Measurements from ENCODE around the gene ADNP2. TPM values are rescaled to one million over a fixed set of nuclear protein-coding genes. Genes with fewer than 3 reads are reported as not detected.

Gene ADNP2
- total RNA-seq, 1 donor from 2014 or later = 22.0 TPM

DNA sequence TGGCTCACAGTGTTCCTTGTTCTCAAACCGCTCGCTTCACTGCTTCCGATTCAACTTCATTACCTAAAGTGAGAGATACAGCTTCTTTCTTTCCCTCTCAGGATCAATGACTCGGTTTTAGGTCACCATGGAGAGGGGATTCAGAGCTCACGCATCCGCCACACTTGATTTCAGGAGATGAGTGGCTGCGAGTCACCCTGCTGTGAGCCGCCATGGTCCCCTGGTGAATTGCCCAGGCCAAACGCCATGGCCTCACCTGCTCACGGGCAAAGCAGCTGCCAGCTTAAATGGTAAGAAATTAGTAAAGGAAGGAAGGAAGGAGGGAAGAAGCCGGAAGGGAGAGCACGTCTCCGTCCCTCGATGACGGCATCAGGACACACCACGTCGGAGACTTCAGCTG lies 60.5 kb downstream of the ADNP2 start:
- FAIRE-seq (no peak), DNase-seq (ENCODE audit: low spot score in 2 of 2) (no peak)

GRCh38 chr18:80170395-80171053 lies 61.5 kb downstream of the ADNP2 start:
- DNase-seq (ENCODE audit: low spot score in 2 of 2) = no peak
- no peak for FAIRE-seq

DNA sequence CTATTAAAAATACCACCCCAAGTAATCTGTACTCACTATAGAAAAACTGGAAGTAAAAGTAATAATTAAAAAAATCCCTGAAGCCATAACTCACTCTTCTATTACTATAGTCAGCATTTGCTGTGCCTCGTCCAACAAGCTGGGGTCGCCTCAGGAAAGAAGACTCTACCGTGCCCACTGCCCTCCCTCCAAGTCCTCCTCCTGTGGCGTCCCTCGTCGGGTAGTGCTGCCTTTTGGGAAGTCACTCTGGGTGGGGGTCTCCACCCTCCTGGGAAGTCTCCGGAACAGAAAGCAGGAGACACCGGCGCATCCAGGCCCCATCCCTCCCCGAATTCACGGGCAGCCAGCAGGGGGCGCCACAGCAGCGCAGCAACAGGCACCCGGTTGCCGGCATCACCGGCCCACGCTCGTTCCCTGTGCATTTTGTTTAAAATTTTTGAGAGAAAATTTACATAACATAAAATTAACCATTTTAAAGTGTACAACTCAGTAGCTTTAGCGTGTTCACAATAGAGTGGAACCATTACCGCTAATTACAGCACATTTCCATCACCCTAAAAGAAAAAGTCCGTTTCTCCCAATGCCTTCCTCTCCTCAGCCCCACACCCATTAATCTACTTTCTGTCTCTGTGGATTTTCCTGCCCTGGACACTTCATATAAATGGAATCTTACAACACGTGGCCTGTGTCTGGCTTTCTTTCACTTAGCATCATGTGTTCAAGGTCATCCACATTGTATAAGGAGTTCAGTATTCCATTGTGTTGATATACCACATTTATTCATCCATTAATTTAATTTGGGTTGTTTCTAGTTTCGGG lies 62.2 kb downstream of the ADNP2 start:
- peak; percentile 47 to 72 for DNase-seq (ENCODE audit: low spot score in 2 of 2)
- no peak for FAIRE-seq

DNA sequence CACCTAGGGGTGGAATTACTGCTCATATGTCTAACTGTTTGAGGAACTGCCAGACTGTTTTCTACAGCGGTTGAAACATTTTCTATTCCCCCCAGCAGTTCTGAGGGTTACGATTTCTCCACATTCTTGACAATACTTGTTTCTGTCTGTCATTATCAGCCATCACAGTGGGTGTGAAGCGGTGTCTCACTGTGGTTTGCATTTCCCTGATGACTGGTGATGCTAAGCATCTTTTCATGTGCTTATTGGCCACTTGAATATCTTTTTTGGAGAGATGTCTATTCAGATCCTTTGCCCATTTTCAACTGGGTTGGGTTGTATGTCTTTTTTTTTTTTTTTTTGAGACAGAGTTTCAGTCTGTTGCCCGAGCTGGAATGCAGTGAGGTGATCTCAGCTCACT lies 63.0 kb downstream of the ADNP2 start:
- no peak for FAIRE-seq
- no peak for DNase-seq (ENCODE audit: low spot score in 2 of 2)

GRCh38 chr18:80173060-80173459 lies 64.0 kb downstream of the ADNP2 start:
- FAIRE-seq (no peak), DNase-seq (ENCODE audit: low spot score in 2 of 2) (no peak)

GRCh38 chr18:80175451-80176204 lies 66.6 kb downstream of the ADNP2 start:
- DNase-seq (ENCODE audit: low spot score in 2 of 2) (no peak), FAIRE-seq (no peak)

- FAIRE-seq (no peak), DNase-seq (ENCODE audit: low spot score in 2 of 2) (no peak)
Measured at GRCh38 chr18:80176334-80177073, 67.4 kb downstream of the ADNP2 start.

- no peak for FAIRE-seq
Measured at GRCh38 chr18:80177128-80177527, 68.1 kb downstream of the ADNP2 start.

DNA sequence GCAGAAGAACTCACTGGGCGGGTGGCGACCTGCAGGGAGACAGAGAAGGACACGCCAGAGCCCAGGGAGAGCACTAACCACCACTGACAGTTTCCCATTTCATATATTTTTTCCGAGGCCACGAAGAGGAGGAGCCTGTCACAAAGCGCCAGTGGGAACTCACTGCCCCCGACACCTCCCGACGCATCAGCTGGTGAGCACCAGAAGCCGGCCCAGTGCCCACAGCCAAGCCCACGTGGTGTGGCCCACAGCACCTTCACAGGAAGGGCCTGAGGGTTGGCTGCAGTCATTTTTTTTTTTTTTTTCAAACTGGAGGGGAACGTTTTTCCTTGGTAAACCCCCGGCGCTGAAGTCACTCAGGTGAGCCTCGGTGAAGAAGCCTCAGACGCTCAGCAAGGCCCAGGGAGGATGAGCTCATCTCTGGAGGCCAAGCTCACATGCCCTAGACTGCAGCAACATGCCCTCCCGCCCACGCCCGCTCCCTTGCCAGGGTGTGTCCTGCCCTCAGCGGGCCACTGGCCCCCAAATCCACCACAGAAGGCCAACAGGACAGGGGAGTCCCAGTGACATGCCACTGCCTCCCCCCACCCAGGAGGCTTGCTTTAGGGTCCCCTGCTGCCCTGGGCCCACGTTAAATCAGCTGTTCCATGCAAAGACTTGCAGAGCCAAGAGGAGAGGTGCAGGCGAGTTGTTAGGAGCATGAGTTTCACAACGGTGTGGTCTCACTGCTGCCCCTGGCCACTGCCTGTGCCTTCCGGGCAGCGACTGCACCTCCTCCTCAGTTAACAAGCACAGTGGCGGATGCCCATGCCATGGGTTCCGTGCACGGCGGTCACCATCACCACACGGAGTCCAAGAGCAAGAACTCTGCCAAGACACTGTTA lies 70.1 kb downstream of the ADNP2 start:
- no peak for DNase-seq (ENCODE audit: low spot score in 2 of 2)
- no peak for FAIRE-seq

More at GRCh38 chr18:80177128-80177527, 68.1 kb downstream of the ADNP2 start:
- no peak for DNase-seq (ENCODE audit: low spot score in 2 of 2)

DNA sequence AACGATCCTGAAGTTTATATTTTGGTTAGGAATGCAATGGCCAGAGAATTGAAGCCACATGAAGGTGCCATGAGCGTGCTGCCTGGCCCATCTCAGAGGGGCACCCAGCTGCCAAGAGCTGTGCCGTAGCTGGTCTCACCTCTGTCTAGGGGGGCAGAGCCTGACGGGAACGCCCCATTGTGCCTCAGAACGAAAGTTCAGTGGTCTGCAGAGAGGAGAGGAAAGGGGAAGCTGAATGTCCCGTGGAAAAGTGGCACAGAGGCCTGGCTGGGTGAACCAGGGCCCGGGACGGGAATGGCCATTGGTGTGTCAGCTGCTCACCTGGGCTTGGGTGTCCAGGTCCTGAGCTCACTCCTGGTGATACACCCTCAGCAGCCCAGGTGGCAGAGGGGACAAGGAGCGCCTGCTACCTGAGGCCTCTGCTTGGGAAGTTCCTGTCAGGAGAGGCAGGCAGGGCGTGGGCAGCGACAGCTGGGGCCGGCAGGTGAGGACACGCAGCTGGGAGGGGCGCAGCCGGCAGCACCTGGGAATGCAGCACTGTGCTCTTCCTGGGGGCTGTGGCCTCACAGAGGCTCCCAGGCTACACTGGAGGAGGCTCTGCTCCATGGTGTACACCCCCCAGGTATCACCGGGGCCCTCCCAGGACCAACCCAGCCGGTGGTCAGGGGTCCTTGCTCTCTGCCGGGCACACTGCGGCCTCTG lies 70.9 kb downstream of the ADNP2 start:
- DNase-seq (ENCODE audit: low spot score in 2 of 2) (no peak), FAIRE-seq (no peak)

DNA sequence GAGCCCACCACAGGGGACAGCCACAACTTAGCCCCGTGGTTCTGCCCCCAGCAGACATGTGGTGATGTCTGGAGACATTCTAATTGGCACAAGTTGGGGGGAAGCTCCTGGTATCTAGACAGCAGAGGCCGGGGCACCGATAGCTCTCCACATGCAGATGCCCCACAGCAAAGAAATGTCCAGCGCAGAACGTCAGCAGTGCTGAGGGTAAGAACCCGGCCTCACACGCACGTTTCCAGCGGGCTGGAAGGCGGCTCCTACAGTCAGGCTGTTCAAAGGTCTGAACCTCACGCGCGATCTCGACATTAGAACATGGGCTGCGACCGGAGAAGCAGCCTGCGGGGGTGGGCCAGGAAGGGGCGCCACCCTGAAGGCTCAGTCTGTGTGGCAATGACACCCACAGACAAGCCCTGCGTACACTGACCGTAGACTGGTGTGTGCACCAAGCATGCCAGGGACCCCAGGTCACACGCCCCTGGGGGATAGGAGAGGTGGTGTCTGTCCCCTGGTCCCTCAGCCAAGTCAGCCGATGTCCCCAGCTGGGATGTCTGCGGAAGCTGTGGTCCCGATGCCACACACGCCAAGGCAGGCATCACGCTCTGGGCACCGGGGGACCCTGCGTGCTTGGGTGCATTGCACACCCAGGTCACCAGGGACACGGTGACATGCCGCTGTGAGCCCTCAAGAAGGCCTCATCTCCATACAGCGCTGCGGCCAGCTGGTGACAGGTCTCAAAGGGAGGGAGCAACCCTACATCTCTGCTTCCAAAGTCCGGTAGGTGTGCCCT lies 71.9 kb downstream of the ADNP2 start:
- FAIRE-seq (no peak), DNase-seq (ENCODE audit: low spot score in 2 of 2) (no peak)

DNA sequence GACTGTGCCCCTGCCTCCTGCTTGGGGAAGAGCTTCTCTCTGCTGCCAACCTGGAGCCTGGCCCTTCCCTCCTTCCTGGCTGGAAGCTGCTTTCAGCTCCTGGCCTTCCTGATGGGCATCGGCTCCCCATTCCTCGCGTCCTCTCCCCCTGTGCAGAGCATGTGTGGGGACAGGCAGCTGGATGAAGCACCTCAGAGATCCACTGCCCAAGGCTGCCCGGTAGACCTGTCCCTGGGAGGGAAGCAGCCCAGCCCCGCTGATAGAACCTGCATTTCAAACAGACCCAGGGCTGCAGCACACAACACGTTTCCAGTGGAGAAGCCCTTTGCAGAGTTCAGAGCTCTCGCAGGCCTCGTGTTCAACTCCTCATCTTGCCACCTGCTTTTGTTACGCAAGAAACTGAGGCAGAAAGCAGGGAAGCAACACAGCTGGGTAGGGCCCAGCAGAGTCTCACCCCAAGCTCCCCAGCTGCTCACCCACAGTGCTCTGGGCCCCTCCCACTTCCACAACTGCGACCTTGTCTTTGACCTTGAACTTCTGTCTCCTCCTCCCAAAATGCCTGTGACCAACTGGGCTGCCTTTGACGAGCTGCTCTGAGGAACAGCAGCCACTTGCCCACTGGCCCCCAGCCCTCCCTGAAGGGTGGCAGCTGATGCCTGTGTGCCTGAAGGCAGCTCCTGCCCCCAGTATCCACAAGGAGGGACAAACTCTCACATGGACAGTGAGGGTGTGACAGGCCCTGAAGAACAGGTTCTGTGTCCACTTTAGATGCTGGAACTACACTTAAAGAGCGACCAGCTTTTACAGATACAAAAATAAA lies 72.8 kb downstream of the ADNP2 start:
- FAIRE-seq (no peak), DNase-seq (ENCODE audit: low spot score in 2 of 2) (no peak)

GRCh38 chr18:80182855-80183254 lies 73.8 kb downstream of the ADNP2 start:
- FAIRE-seq (no peak), DNase-seq (ENCODE audit: low spot score in 2 of 2) (no peak)

DNA sequence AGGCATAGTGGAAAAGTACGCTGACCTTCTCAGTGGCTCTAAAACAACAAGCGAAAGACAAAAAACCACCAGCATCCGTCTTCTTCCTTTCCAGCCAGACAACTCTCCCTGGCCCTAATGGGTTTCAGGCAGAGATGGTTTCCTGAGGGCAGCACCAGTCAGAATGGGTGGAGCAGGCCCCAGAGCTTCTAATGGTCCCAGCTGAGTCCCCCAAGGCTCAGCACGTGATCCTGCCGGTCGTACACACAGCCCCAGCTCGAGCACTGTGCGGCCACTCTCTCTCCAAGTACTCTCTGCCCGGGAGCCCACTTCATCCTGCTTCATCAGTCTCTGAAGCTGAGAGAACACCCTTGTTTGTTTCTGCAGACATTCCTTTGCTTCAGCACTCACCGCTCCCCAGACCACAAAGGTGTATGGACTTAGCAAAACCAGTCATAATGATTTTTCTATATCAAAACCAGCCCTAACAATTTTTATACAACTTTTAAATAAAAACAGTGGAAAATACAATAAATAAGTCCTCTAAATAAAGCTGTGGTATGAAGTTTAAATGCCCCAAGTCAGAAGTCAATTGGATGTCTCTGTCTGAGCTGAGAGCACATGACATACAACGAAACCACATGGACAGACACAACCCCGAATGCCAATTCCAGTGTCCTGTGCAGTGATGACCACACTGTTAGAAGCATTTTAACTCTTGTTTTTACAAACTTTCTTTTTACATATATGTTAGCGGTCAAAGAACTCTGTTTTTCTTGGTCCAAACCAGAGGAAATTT lies 74.4 kb downstream of the ADNP2 start:
- FAIRE-seq (no peak), DNase-seq (ENCODE audit: low spot score in 2 of 2) (no peak)

DNA sequence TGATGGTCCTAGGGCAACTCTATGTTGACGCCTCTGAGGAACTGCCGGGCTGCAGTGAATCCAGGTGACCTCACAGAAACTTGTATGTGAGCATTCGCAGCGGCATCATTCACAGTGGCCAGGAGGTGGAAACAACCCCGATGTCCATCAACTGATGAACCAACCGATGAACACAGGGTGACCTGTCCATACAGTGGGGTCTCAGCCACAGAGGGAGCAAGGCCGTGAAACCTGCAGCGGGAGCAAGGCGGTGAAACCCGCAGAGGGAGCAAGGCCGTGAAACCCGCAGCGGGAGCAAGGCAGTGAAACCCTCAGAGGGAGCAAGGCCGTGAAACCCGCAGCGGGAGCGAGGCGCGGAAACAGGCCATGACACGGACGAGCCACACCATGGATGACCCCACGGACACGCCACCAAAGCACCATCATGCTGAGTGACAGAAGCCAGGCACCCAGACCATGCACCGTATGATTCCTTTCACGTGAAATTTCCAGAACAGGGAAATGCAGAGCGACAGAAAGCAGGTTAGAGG lies 75.2 kb downstream of the ADNP2 start:
- no peak for FAIRE-seq

DNA sequence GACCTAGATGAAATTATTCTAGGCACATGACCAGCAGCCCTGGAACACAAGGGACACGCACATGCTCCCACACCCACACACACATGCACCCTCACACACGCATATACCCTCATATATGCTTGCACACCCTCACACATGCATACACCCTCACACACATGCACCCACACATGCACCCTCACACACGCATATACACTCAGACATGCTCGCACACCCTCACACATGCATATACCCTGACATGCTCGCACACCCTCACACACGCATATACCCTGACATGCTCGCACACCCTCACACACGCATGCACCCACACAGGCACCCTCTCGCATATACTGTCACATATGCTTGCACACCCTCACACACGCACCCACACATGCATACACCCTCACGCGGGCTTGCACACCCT lies 76.5 kb downstream of the ADNP2 start:
- DNase-seq (ENCODE audit: low spot score in 2 of 2) = no peak
- no peak for FAIRE-seq

More for the DNA sequence above, 75.2 kb downstream of the ADNP2 start:
- no peak for DNase-seq (ENCODE audit: low spot score in 2 of 2)
